Neuronal stem cell (in vitro differentiated cells): ENCODE data around the gene GRAP. TPM values are rescaled to one million over a fixed set of nuclear protein-coding genes. Genes with fewer than 3 reads are reported as not detected.
"Not testable (repeated sequence)": the region's sequence is repeated elsewhere in the genome, so short reads cannot be mapped to it uniquely, and the experiment has no call there.

Experiments used
- DNase-seq: peaks from one replicate; pipeline ENCODE4 v3.0.0-alpha.2; 2013; ENCODE audit warnings: low spot score
- H2AFZ ChIP-seq: one replicate; pipeline ENCODE4 v1.6.1; 2013; ENCODE audit warnings: mild to moderate bottlenecking, low read length, inconsistent platforms
- H2AK5ac ChIP-seq: 2 replicates; pipeline ENCODE4 v1.6.1; 2013; ENCODE audit warnings: low read depth, mild to moderate bottlenecking, inconsistent platforms, low read length, moderate library complexity, mixed read lengths
- H2BK120ac ChIP-seq: 2 replicates; pipeline ENCODE4 v1.6.1; 2013; ENCODE audit warnings: low read depth, mild to moderate bottlenecking, inconsistent platforms, low read length, moderate library complexity, mixed read lengths
- H2BK12ac ChIP-seq: one replicate; pipeline ENCODE4 v1.6.1; 2013; ENCODE audit warnings: low read length, inconsistent platforms
- H2BK15ac ChIP-seq: 2 replicates; pipeline ENCODE4 v1.6.1; 2013; ENCODE audit warnings: mild to moderate bottlenecking, low read length, inconsistent platforms, mixed read lengths
- H2BK5ac ChIP-seq: one replicate; pipeline ENCODE4 v1.6.1; 2013; ENCODE audit warnings: inconsistent platforms, mild to moderate bottlenecking, low read length, moderate library complexity
- H3K14ac ChIP-seq: one replicate; pipeline ENCODE4 v1.6.1; 2013; ENCODE audit warnings: low read length, inconsistent platforms
- H3K18ac ChIP-seq: 2 replicates; pipeline ENCODE4 v1.6.1; 2013; ENCODE audit warnings: low read length, inconsistent platforms
- H3K23ac ChIP-seq: 2 replicates; pipeline ENCODE4 v1.6.1; 2013; ENCODE audit warnings: low read depth, mild to moderate bottlenecking, mixed read lengths, low read length, inconsistent platforms; ENCODE audit not compliant: poor library complexity
- H3K27ac ChIP-seq: replicated peaks from 3 replicates; pipeline ENCODE4 v1.5.1; 2013; ENCODE audit warnings: low read length, inconsistent platforms
- H3K27me3 ChIP-seq, 3 experiments: 2 replicates each; pipeline ENCODE4 v1.6.1; 2013; ENCODE audit warnings: low read length in 3 of 3, mild to moderate bottlenecking in 2 of 3, inconsistent platforms in 1 of 3, low read depth in 1 of 3, mixed read lengths in 1 of 3, moderate library complexity in 1 of 3; ENCODE audit not compliant: control insufficient read depth in 3 of 3, insufficient read depth in 3 of 3
- H3K36me3 ChIP-seq, 2 donors: replicated peaks in 1 of 2; 2 replicates each; pipeline ENCODE4 v1.6.1; 2013; ENCODE audit warnings: low read length in 2 of 2; ENCODE audit not compliant: control insufficient read depth in 2 of 2, insufficient read depth in 2 of 2
- H3K4ac ChIP-seq: 2 replicates; pipeline ENCODE4 v1.6.1; 2013; ENCODE audit warnings: inconsistent platforms, mild to moderate bottlenecking, low read length, moderate library complexity
- H3K4me1 ChIP-seq, 2 donors: 1 replicate in 1 of 2; 2 replicates in 1 of 2; pipeline ENCODE4 v1.6.1; 2013; ENCODE audit warnings: low read length in 2 of 2, low read depth in 1 of 2; ENCODE audit not compliant: control insufficient read depth in 2 of 2, insufficient read depth in 1 of 2
- H3K4me2 ChIP-seq: one replicate; pipeline ENCODE4 v1.6.1; 2013; ENCODE audit warnings: mild to moderate bottlenecking, low read length, inconsistent platforms; ENCODE audit not compliant: insufficient read depth, poor library complexity, severe bottlenecking
- H3K4me3 ChIP-seq, 2 donors: 2 replicates each; pipeline ENCODE4 v1.5.1; 2013; ENCODE audit warnings: low read length in 2 of 2, mild to moderate bottlenecking in 2 of 2, inconsistent platforms in 1 of 2, moderate library complexity in 1 of 2
- H3K79me1 ChIP-seq: one replicate; pipeline ENCODE4 v1.6.1; 2013; ENCODE audit warnings: low read depth, mild to moderate bottlenecking, inconsistent platforms, low read length, moderate library complexity
- H3K9ac ChIP-seq: one replicate; pipeline ENCODE4 v1.6.1; 2013; ENCODE audit warnings: mild to moderate bottlenecking, low read depth, low read length, inconsistent platforms; ENCODE audit not compliant: poor library complexity
- H3K9me3 ChIP-seq, 2 donors: replicated peaks in 1 of 2; 2 replicates each; pipeline versions ENCODE3 to v1.6.1; 2013; ENCODE audit warnings: low read length in 2 of 2, mild to moderate bottlenecking in 2 of 2, inconsistent platforms in 1 of 2, low read depth in 1 of 2, mixed read lengths in 1 of 2, moderate library complexity in 1 of 2; ENCODE audit not compliant: control insufficient read depth in 2 of 2, insufficient read depth in 1 of 2
- H4K8ac ChIP-seq: one replicate; pipeline ENCODE4 v1.6.1; 2013; ENCODE audit warnings: low read depth, mild to moderate bottlenecking, inconsistent platforms, low read length, moderate library complexity
- H4K91ac ChIP-seq: one replicate; pipeline ENCODE4 v1.6.1; 2013; ENCODE audit warnings: low read length, low read depth, mild to moderate bottlenecking, inconsistent platforms; ENCODE audit not compliant: poor library complexity
- WGBS, 2 donors: extraction: QIAGEN DNeasy Blood & Tissue Kit; methylation state at CpG; one replicate each; pipeline ENCODE4 v1.1.7; 2013; ENCODE audit warnings: missing lambda C conversion rate in 2 of 2, mixed read lengths in 1 of 2; ENCODE audit not compliant: insufficient read length in 2 of 2, insufficient replicate concordance in 1 of 2; ENCODE audit errors: extremely low coverage in 2 of 2; 5-methylcytosine and 5-hydroxymethylcytosine counted together
- polyA plus RNA-seq, 2 experiments: library from polyadenylated mRNA; stranded (reverse); fragments of 200-250 nt; gene quantifications; one replicate each; pipeline ENCODE4 v1.2.3, GENCODE V29; 2013

The GRAP gene
- polyA plus RNA-seq (2013, experiment 1 of 2) = 0.08 TPM
- polyA plus RNA-seq (2013, experiment 2 of 2) = 0.11 TPM

DNA sequence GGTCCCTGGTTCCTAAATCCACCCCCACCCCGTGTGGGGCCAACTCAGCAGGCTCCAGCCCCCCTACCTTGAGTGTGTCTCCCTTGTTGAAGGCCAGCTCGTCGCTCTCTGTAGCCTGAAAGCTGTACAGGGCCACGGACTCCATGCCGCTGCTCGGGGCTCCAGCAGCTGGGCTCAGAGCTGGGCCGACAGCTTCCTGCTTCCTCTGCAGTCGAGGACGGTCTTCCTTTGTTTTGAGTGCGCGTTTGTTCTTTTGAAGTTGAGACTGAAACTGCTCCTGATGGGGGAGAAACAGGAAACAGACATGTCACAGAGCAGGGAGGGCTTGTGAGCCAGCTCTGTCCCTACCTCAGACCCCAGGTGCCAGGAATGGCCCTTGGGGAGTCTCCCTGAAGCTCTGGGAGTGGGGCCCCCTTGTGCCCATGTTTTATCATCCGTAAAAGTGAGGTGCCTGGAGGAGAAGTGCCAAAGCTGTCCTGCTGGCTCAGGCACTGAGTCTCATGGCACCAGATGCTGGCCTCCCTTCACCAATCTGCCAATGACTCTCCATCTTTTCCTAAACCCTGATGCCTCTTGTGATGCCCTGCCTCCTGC is at the start of gene GRAP:
Gene GRAP, minus strand, starts transcription at position 176 of the 594 bp plus-strand sequence. Its CDS starts 31 bp downstream, at position 145.
- not testable (repeated sequence) for H2AFZ ChIP-seq, H3K4ac ChIP-seq, H3K4me2 ChIP-seq, H2BK12ac ChIP-seq, H2BK5ac ChIP-seq, H4K91ac ChIP-seq, H3K79me1 ChIP-seq, H2AK5ac ChIP-seq, H3K27ac ChIP-seq, H3K4me1 ChIP-seq, DNase-seq, H2BK15ac ChIP-seq, H3K9me3 ChIP-seq, H3K18ac ChIP-seq, H3K23ac ChIP-seq, H3K14ac ChIP-seq, H2BK120ac ChIP-seq, H3K27me3 ChIP-seq, H3K9ac ChIP-seq, H3K4me3 ChIP-seq, H4K8ac ChIP-seq, H3K36me3 ChIP-seq
- WGBS, 2 donors = no CpG with 5 or more reads among the region's 12 CpGs

DNA sequence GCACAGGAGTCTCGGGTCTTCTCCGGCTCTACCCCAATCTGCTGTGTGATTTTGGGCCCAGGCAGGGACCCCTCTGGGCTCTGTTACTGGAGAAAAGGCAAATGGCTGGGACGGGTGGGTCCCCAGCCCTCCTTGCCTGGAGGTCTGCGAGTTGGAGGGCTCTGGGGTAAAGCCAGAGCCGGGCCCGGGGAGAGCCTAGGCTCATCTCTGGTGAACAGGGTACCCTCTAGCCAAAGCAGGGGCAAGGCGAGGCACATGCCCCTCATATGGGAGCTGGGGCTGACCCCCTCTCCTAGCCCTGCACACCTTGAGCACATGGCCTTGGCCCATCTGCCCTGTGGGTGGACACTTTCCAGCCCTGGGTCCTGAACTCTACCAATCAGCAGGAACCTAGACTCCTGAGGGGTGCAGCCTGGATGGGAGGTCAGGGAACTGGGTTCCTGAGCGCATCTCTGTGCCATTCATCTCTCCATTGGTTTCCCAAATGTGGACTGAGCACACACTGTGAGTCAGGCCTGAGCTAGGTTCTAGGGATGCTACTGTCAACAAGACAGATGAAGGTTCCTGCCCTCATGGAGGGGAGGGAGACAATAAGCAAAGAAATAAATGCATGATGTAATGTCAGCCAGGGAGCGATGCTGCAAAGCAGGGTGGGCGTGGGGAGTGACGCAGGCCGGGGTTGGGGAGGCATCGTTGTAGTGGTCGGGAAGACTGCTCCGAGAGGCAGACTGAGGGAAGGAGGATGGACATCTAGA is 47.1 kb upstream of the GRAP start:
- not testable (repeated sequence) for H3K79me1 ChIP-seq, H2AFZ ChIP-seq, H3K4me1 ChIP-seq, H3K4ac ChIP-seq, H3K9ac ChIP-seq, H2AK5ac ChIP-seq, H3K23ac ChIP-seq, H3K4me2 ChIP-seq, H3K27me3 ChIP-seq, H2BK12ac ChIP-seq, H3K14ac ChIP-seq, H3K9me3 ChIP-seq, H2BK120ac ChIP-seq, H2BK5ac ChIP-seq, H4K91ac ChIP-seq, H3K4me3 ChIP-seq, H3K18ac ChIP-seq, H3K36me3 ChIP-seq, H4K8ac ChIP-seq, H3K27ac ChIP-seq, H2BK15ac ChIP-seq, DNase-seq
- WGBS, 2 donors = no CpG with 5 or more reads among the region's 15 CpGs

DNA sequence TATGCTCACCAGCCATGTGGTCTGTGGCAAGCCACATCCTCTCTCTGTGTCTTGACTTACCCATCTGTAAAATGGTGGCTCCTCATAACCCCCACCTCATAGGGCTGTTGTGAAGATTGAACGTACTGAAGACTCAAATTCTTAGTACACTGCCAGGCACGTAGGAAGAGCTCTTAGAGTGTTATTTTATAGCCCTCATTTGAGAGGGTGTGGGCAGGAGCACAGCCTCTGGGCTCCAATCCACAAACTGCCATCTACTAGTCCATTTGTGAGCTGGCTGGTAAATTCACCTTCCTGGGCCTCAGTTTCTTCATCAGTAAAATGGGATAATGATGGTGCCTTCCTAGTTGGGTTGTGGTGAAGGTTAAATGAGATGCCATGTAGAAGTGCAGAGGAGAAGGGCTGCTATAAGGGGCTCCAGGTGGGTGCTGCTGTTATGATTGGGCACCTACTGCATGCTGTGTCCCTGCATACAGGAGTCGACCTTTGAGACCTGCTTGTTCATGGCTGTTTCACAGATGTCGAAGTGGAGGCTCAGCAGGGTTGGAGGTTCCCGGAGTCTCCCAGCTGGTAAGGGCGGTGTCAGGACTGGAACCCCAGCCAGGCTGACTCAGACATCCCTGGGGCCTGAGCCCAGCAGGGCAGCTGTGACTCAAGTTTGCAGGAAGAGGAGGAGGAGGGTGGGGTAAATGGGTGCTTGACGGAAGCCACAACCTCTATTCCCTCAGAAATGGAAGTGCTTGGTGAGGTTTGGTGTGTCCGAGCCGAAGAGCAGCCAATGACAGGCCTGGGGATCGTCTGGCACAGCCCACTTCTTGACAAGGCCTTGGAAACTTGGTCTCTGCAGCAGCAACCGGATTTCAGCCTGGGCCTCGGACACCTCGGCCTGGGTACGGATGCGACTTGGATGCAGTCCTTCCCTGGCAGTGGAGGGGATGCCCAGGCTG is 46.3 kb upstream of the GRAP start:
- no CpG with 5 or more reads among the region's 15 CpGs for WGBS, 2 donors
- H4K91ac ChIP-seq = not testable (repeated sequence)

More for the DNA sequence above, 46.3 kb upstream of the GRAP start:
- H3K4me1 ChIP-seq, H2BK12ac ChIP-seq, H3K18ac ChIP-seq, H2BK15ac ChIP-seq, H3K23ac ChIP-seq, H3K4ac ChIP-seq, H2BK120ac ChIP-seq, H3K4me2 ChIP-seq, DNase-seq, H4K8ac ChIP-seq, H3K9me3 ChIP-seq, H3K27ac ChIP-seq, H2AK5ac ChIP-seq, H3K4me3 ChIP-seq, H2BK5ac ChIP-seq, H3K36me3 ChIP-seq, H3K9ac ChIP-seq, H3K14ac ChIP-seq, H3K79me1 ChIP-seq, H3K27me3 ChIP-seq, H2AFZ ChIP-seq: not testable (repeated sequence)
